Stimulated activated CD4-positive, alpha-beta T cell treated with anti-CD3 and anti-CD28 coated beads, Interleukin-1b, Interleukin-23, amount 100 ng/mL, for 24 hours (primary cell): ENCODE results near the gene MORN5.

Source experiments
- DNase-seq, 4 experiments: peaks; one replicate each; pipeline ENCODE4 v3.0.0-alpha.2; 2020; ENCODE audit warnings: low read depth in 4 of 4, low spot score in 1 of 4

Gene MORN5

DNA sequence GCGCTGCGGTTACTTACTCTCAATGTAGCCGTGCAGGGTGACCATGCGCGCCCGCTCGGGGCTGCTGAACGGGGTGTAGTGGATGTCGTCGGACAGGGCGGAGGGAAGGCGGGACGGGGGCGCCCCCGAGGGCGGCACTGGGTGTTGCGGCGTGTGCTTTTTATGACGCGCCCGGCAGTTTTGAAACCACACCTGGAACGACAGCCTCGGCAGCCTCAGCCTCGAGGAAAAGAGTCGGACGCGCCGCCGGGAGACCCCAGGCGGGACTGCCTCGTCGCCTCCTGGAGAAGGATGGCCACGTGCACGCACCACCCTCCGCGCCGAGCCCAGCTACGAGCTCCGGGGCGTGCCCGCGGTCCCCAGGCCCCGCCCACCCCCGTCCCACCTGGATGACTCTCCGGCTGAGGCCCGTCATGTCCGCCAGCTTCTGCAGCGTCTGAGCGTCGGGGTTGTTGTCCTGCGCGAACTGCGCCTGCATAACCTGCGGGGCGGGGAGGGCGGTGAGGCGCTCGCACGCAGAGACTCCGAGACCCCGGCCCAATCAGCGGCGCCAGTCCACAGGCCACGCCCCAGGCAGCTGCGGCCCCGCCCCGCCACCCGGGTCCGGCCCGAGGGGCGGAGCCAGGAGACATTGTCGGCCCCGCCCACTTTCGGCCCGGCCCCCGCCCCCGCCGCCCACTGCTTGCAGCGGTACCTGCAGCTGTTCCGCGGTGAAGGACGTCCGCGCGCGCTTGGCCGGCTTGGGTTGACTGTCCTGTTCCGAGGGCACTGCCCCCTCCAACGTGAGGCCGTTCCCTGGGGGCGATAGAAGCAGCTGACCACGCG is 54.1 kb downstream of the MORN5 start:
- DNase-seq, result peak in 3 of 4 experiments; percentile 9 to 38 (median 19)

DNA sequence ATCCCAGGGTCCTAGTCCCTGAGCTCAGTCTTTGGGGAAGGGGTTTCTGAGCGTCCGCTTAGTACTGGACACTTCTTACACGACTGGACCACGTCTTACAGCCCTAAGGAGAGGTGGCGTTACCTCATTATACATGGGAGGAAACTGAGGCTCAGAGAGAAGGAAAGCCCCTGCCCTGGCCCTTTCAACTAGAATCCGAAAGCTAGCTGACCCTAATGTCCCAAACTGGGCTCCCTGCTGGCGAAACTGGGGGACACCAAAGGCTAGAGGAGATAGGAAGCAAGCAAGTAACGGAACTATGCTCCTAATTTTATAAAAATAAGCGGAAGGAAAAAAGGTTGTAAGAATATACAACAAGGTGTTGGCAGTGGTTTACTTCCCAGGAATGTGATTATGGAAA is 54.8 kb downstream of the MORN5 start:
- DNase-seq, result no peak

- DNase-seq, result no peak
Observed at GRCh38 chr9:122215663-122216062, 56.0 kb downstream of the MORN5 start.

- no peak for DNase-seq
Observed at GRCh38 chr9:122216138-122216797, 56.6 kb downstream of the MORN5 start.

- DNase-seq, result no peak
Observed at GRCh38 chr9:122216798-122217418, 57.2 kb downstream of the MORN5 start.

DNA sequence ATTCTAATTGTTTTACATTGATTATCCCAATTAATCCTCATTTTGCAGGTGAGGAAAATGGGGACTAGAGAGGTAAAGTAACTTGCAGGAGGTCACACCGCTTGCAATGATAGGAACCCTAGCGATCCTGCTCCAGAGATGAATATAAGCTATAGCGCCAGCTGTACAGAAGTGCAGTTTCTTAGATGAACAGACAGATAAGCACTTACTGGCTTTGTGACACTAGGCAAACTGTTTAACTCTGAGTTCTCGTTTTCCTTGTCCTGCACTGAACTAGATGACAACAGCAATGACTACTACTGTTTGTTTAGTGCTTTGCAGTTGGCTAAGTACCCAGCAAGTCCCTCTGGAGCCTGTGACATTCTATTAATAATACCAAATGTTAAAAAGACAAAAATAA is 57.9 kb downstream of the MORN5 start:
- no peak for DNase-seq

DNA sequence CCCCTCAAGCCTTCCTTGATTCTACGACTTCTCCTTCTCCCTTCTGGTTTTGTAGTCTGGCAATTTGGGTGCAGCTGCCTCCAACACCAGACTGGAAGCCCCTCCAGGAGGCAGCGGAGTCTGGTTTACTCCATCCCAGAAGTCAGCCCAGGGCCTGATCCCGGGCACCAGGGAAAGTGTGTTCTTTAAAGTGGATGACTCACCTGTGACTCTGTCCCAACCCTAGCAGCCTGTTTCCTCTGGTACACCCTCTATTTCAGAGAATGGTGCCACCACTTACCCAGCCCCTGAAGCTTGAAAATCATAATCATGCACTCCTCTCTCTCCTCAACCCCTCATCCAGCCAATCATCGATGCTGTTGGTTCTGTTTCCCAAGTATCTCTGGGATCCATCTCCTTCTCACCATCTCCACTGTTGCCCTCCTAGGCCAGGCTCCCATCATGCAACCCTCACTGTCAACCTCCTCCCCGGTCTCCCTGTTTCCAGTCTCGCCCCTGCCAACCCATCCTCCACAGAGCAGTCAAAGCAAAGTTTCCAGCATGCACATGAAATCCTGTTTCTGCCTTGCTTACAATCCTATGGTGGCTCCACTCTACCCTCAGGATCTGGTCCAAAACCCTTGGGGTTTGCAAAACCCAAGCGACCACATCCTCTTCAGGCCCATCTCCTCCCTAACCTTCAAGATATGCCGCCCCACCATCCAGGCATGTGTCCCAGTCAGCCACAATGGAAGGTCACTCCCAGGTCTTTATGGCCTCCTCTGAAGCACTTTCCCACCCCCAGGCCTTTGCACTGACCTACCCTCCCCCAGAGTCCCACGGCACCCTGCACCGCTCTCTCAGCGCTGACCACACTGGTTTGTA is 58.6 kb downstream of the MORN5 start:
- DNase-seq, result no peak

- no peak for DNase-seq
Observed at GRCh38 chr9:122218935-122219855, 59.5 kb downstream of the MORN5 start.

- no peak for DNase-seq
Observed at GRCh38 chr9:122219856-122220672, 60.4 kb downstream of the MORN5 start.

GRCh38 chr9:122220673-122221182 is 61.0 kb downstream of the MORN5 start:
- DNase-seq, result no peak

GRCh38 chr9:122221183-122221811 is 61.6 kb downstream of the MORN5 start:
- DNase-seq, result no peak

GRCh38 chr9:122222791-122223190 is 63.1 kb downstream of the MORN5 start:
- no peak for DNase-seq

DNA sequence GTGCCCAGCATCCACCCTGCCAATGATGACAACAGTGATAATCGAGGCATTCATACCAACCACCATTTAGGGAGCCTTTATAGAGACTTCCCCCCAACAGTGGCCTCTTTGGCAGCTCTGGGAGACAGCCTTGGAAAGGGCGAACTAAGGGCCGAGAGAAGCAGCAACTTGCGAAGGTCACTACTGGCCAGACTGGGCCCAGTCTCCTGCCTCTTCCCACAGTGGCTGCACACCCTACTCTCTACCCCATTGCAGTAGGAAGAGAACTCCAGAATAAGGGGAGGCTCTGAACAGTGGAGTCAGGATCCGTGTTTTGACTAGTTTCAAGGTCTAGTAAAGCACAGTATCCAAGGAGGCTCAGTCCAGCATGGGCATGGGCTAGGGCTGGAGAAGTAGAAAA is 63.7 kb downstream of the MORN5 start:
- DNase-seq, result no peak

DNA sequence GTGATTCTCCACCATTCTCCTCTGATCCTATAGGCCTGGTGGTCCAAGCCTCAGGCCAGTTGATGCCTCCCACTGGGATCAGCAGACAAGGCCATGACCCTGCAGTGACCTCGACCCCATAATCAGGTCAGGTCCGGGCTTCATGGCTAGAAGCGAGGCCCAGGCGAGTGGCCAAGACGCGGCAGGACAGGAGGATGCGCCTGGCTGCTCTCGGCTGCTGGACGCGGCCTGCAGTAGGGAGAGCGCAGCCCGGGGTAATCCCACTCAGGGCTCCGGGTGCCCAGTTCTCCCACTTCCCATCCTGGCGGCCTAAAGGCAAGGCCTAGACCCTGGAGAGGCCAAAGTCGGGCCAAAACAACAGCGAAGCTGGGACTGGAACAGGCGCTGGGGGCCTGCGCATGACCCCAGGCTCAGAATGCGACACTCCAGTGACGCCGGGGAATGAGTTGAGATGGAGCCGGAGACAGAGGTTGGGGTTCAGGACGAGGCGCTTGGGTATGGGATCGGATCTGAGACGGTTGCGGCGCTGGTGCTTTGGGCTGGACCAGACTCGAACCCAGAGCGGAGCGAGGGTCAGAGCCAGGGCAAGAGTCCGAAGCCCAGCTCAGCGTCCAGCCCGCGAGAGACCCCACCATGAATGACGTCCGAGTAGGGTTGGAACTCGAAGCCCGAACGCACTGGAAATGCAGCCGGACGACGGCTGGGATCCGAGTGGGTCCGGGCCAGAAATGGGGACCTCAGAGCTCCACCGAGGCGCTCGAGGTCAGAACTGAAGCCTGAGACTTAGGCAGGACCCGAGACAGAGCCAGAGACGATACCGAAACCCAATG is 65.8 kb downstream of the MORN5 start:
- no peak for DNase-seq

GRCh38 chr9:122226142-122226757 is 66.5 kb downstream of the MORN5 start:
- DNase-seq, result no peak

- DNase-seq, result no peak
Observed at GRCh38 chr9:122226758-122227574, 67.3 kb downstream of the MORN5 start.

GRCh38 chr9:122227575-122227900 is 67.8 kb downstream of the MORN5 start:
- DNase-seq, result no peak
